ENCODE data around the gene EXTL1. TPM values are rescaled to one million over a fixed set of nuclear protein-coding genes. Genes with fewer than 3 reads are reported as not detected.

The EXTL1 gene
- total and polyA plus RNA-seq, 2 donors = 0.58 to 2.3 TPM

DNA sequence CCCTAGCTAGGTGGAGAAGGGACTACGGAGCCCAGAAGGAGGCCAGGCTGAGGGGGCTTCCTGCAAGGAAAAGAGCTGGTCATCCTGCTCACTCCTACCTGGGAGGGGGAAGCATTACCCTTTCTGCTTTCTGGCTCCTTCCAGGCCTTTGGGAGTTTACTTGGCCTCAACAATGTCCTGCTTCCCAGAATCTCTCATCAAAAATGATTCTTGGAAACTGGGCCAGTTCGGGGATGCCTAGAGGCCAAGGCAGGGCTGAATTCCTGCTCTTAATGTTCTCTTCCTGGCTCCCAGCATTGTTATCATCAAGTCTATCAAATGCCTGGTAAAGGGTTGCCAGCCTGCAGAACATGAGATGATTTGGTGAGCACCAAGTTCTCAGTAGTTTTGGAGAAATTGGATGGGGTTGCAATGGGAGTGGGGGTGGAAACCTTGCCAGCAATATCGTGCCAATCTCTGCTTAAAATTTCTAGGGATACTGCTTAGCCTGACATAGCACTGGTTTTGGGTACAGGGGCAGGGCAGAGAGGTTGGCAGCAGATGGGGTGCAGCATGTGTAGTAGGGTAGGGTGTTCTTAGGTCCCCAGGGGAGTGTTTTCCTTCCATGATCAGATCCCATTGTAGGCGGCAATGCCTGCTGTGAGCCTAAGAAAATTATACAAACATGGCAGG is 16.0 kb upstream of the EXTL1 start:
- no peaks in the 10 kb centered on the region for H3K36me3 ChIP-seq (ENCODE audit: insufficient read depth)
- WGBS = 57% methylated on average over 4 of the region's 4 CpGs
- H3K27ac ChIP-seq (ENCODE audit: low read depth) = no peak overlapping the region
- no peak for DNase-seq (ENCODE audit: extremely low spot score)
- no peaks in the 10 kb centered on the region for H3K4me1 ChIP-seq (ENCODE audit: insufficient read depth)
- no peak overlapping the region for H3K4me3 ChIP-seq (ENCODE audit: low read depth, low read length)

- no peak overlapping the region for H3K4me3 ChIP-seq (ENCODE audit: low read depth, low read length)
- 92% methylated on average over 16 of the region's 16 CpGs for WGBS
- H3K27ac ChIP-seq (ENCODE audit: low read depth) = no peak overlapping the region
- DNase-seq (ENCODE audit: extremely low spot score) = no peak
- no peaks in the 10 kb centered on the region for H3K4me1 ChIP-seq (ENCODE audit: insufficient read depth)
- no peaks in the 10 kb centered on the region for H3K36me3 ChIP-seq (ENCODE audit: insufficient read depth)
These were observed 14.9 kb upstream of the EXTL1 start for GRCh38 chr1:26006710-26007109.

DNA sequence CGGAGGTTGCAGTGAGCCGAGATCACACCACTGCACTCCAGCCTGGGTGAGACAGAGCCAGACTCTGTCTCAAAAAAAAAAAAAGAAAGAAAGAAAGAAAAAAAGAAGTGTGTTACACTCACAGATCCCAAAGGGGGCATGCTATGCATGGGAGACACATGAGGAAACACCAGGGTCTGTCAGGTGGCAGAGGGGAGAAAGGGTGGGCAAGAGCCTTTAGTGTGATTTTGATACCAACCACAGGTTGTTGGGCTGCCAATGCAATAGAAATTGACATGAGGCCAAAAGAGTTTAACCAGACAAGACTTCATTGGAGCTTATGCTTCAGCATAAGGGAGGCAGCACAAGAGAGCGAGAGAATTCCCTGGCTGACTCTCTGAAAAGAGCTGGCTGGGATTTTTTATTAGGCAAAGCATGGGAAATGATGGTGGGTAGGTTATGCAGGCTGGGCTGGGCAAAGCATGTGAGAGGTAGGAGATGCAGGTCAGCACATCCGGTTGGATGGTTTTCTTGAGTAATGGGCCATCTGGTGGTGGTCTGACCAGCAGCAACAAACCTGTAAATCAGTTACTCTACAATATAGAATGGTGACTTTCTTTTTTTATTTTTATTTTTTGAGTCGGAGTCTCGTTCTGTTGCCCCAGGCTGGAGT is 11.7 kb upstream of the EXTL1 start:
- DNase-seq (ENCODE audit: extremely low spot score) = no peak
- Histone ChIP-seq H3K27ac (ENCODE audit: low read depth) (no peak overlapping the region), H3K4me3 (ENCODE audit: low read depth, low read length) (no peak overlapping the region), H3K4me1 (ENCODE audit: insufficient read depth) (no peaks in the 10 kb centered on the region), H3K36me3 (ENCODE audit: insufficient read depth) (no peaks in the 10 kb centered on the region)
- WGBS = 56% methylated on average over 6 of the region's 6 CpGs

GRCh38 chr1:26010825-26011224 is 10.8 kb upstream of the EXTL1 start:
- H3K4me1 ChIP-seq (ENCODE audit: insufficient read depth) = no peaks in the 10 kb centered on the region
- H3K36me3 ChIP-seq (ENCODE audit: insufficient read depth) = no peaks in the 10 kb centered on the region
- DNase-seq (ENCODE audit: extremely low spot score) = no peak
- 73% methylated on average over 3 of the region's 3 CpGs for WGBS
- no peak overlapping the region for H3K4me3 ChIP-seq (ENCODE audit: low read depth, low read length)
- H3K27ac ChIP-seq (ENCODE audit: low read depth) = no peak overlapping the region

DNA sequence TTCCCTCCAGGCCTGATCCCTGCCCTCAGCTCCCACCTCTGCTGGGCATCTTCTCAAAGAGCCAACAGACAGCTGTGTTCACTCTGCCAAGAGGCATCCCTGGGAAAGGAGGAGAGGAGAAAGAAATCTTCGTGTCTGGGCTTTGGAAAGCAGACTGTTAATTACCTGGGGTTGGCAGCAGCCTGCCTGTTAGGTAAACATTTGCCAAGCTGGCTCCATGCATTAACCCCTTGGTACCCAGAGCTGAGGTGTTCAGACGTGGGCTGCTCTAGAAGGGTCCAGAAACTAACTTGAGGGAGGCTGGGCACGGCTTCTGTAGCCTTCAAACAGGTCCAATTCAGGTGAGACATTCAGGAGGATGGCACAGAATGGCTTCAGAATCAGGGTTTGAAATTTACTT is 8.7 kb upstream of the EXTL1 start:
- Histone ChIP-seq H3K4me1 (ENCODE audit: insufficient read depth) (no peaks in the 10 kb centered on the region), H3K36me3 (ENCODE audit: insufficient read depth) (no peaks in the 10 kb centered on the region), H3K4me3 (ENCODE audit: low read depth, low read length) (no peak overlapping the region), H3K27ac (ENCODE audit: low read depth) (no peak overlapping the region)
- no peak for DNase-seq (ENCODE audit: extremely low spot score)
- 65% methylated on average over 3 of the region's 3 CpGs for WGBS

GRCh38 chr1:26014179-26014578 is 7.4 kb upstream of the EXTL1 start:
- H3K4me1 ChIP-seq (ENCODE audit: insufficient read depth) = no peaks in the 10 kb centered on the region
- no peaks in the 10 kb centered on the region for H3K36me3 ChIP-seq (ENCODE audit: insufficient read depth)
- no peak for DNase-seq (ENCODE audit: extremely low spot score)
- no peak overlapping the region for H3K27ac ChIP-seq (ENCODE audit: low read depth)
- H3K4me3 ChIP-seq (ENCODE audit: low read depth, low read length) = no peak overlapping the region
- 90% methylated on average over 2 of the region's 2 CpGs for WGBS

GRCh38 chr1:26015358-26015757 is 6.2 kb upstream of the EXTL1 start:
- Histone ChIP-seq H3K27ac (ENCODE audit: low read depth) (no peak overlapping the region), H3K4me3 (ENCODE audit: low read depth, low read length) (no peak overlapping the region), H3K36me3 (ENCODE audit: insufficient read depth) (no peaks in the 10 kb centered on the region), H3K4me1 (ENCODE audit: insufficient read depth) (no peaks in the 10 kb centered on the region)
- 88% methylated on average over 2 of the region's 2 CpGs for WGBS
- no peak for DNase-seq (ENCODE audit: extremely low spot score)

- Histone ChIP-seq H3K4me3 (ENCODE audit: low read depth, low read length) (no peak overlapping the region), H3K36me3 (ENCODE audit: insufficient read depth) (no peaks in the 10 kb centered on the region), H3K4me1 (ENCODE audit: insufficient read depth) (no peaks in the 10 kb centered on the region), H3K27ac (ENCODE audit: low read depth) (no peak overlapping the region)
- DNase-seq (ENCODE audit: extremely low spot score) = no peak
- 73% methylated on average over 10 of the region's 10 CpGs for WGBS
These were observed 5.2 kb upstream of the EXTL1 start for GRCh38 chr1:26016258-26016952.

DNA sequence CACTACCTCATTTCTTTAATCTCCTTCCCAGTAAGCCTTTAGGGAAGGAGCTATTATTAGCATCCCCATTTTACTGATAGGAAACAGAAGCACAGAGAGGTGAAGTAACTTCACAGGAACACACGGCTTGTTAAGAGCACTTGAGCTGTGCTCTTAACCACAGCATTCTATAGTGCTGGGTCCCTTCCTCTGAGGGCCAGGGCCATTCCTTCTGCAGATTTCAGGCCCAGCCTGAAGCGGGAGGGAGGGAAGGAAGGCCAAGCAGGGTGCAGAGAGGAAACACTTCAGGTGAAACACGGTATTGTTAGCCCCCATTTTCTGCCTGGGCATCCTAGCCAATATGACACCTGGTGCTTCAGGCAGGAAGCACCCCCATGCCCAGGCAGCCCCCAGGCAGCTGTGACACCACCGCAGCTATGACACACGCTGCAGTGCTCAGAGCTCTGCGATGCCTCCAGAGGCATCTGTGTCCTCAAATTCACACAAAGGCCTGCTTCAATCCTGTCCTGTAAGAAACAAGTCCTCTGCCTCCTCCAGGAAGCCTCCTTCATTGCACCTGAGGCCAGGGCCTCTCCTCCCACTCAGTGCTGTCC is 4.5 kb upstream of the EXTL1 start:
- Histone ChIP-seq H3K27ac (ENCODE audit: low read depth) (no peak overlapping the region), H3K4me1 (ENCODE audit: insufficient read depth) (no peaks in the 10 kb centered on the region)
- WGBS = 71% methylated on average over 6 of the region's 6 CpGs

DNA sequence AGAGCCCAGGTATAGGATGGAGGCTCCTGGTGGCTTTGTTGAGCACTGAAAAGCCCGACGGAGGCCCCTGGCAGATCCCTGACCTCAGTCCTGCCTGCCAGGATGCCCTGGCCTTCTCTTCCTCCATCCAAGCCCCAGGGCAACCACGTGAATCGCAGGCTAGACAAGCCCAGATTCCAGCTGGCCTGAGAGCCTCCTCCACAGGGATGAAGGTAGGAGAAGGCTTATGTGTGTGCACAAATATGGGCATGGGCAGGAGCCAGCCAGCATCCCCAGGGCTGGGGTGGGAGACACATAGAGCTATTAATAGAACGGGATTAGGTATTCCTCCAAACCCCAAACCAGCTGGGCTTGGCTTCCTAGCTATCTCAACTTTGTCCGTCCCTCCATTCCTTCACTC is 4.0 kb upstream of the EXTL1 start:
- H3K36me3 ChIP-seq (ENCODE audit: insufficient read depth) = no peaks in the 10 kb centered on the region
- H3K4me3 ChIP-seq (ENCODE audit: low read depth, low read length) = no peak overlapping the region
- no peak overlapping the region for H3K27ac ChIP-seq (ENCODE audit: low read depth)
- no peaks in the 10 kb centered on the region for H3K4me1 ChIP-seq (ENCODE audit: insufficient read depth)
- WGBS = 36% methylated on average over 6 of the region's 6 CpGs
- DNase-seq (ENCODE audit: extremely low spot score) = no peak

More for the DNA sequence above, 4.5 kb upstream of the EXTL1 start:
- Histone ChIP-seq H3K4me3 (ENCODE audit: low read depth, low read length) (no peak overlapping the region), H3K36me3 (ENCODE audit: insufficient read depth) (no peaks in the 10 kb centered on the region)
- DNase-seq (ENCODE audit: extremely low spot score) = no peak

DNA sequence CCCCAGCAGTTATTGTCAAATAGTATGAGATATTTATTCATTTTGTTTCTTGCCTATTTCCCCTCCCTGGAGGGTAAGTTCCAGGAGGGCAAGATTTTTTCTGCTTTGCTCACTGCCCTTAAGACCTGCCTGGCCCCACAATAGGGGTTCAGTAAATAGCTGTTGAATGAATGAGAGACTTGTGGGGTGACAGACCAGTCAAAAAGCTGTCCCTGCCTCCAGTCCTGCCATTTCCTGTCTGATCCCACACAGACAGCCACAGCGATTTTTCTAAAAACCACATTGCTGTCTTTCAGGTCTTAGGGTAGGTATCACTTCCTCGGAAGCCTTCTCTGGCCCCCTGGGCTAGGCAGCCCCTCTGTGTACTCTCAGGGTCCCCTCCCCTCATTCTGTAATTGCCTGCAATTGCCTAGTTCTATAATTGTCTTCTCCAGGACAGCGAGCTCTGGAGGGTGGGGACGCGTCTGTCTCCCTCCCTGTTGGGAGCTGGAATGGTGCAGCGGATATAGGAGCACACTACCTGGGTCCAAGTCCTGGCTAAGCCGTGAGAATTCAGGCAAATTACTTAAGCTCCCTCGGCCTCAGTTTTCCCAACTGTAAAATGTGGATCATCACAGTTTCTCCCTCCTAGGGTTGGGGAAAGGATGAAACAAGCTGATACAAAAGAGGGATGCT is 1.8 kb upstream of the EXTL1 start:
- H3K4me3 ChIP-seq (ENCODE audit: low read depth, low read length) = no peak overlapping the region
- DNase-seq (ENCODE audit: extremely low spot score) = no peak
- no peaks in the 10 kb centered on the region for H3K36me3 ChIP-seq (ENCODE audit: insufficient read depth)
- H3K4me1 ChIP-seq (ENCODE audit: insufficient read depth) = no peaks in the 10 kb centered on the region
- H3K27ac ChIP-seq (ENCODE audit: low read depth) = no peak overlapping the region
- 43% methylated on average over 8 of the region's 8 CpGs for WGBS

- no peak for DNase-seq (ENCODE audit: extremely low spot score)
These were observed 1.2 kb upstream of the EXTL1 start for GRCh38 chr1:26020330-26020768.

GRCh38 chr1:26020941-26021646 is 481 bp upstream of the EXTL1 start:
- WGBS = 60% methylated on average over 6 of the region's 6 CpGs
- no peak for DNase-seq (ENCODE audit: extremely low spot score)
- no peak overlapping the region for H3K27ac ChIP-seq (ENCODE audit: low read depth)
- no peak overlapping the region for H3K4me3 ChIP-seq (ENCODE audit: low read depth, low read length)
- H3K36me3 ChIP-seq (ENCODE audit: insufficient read depth) = no peaks in the 10 kb centered on the region
- no peaks in the 10 kb centered on the region for H3K4me1 ChIP-seq (ENCODE audit: insufficient read depth)

More at GRCh38 chr1:26020330-26020768, 1.2 kb upstream of the EXTL1 start:
- H3K36me3 ChIP-seq (ENCODE audit: insufficient read depth) = no peaks in the 10 kb centered on the region
- no peak overlapping the region for H3K27ac ChIP-seq (ENCODE audit: low read depth)
- no peak overlapping the region for H3K4me3 ChIP-seq (ENCODE audit: low read depth, low read length)
- WGBS = 36% methylated on average over 6 of the region's 6 CpGs
- no peaks in the 10 kb centered on the region for H3K4me1 ChIP-seq (ENCODE audit: insufficient read depth)

Data from urinary bladder (tissue), 4 donors.